Stimulated activated naive CD8-positive, alpha-beta T cell treated with anti-CD3 and anti-CD28 coated beads, Interleukin-15, Interleukin-2, amounts not matched to agents 100 U/mL and 50 U/mL, for 24 hours (primary cell): ENCODE results near the gene EXOC4.

Source experiments
- ATAC-seq: fragments of 150-1000 bp; cut with Tn5 transposase; one replicate; pipeline ENCODE4 v1.10.0; 2021
- DNase-seq: peaks from one replicate; pipeline ENCODE4 v3.0.0; 2021

Gene EXOC4

GRCh38 chr7:133712544-133712943, 459.7 kb downstream of the EXOC4 start:
- DNase-seq = no peak
- no peak for ATAC-seq

- DNase-seq (no peak), ATAC-seq (no peak)
These were observed 461.8 kb downstream of the EXOC4 start for GRCh38 chr7:133714654-133715053.

GRCh38 chr7:133718131-133718530, 465.3 kb downstream of the EXOC4 start:
- DNase-seq (no peak), ATAC-seq (no peak)

- DNase-seq = no peak
- ATAC-seq = no peak
These were observed 470.2 kb downstream of the EXOC4 start for GRCh38 chr7:133723044-133723443.

- ATAC-seq (no peak), DNase-seq (no peak)
These were observed 471.3 kb downstream of the EXOC4 start for GRCh38 chr7:133724148-133724547.

- no peak for DNase-seq
- no peak for ATAC-seq
These were observed 471.8 kb downstream of the EXOC4 start for GRCh38 chr7:133724694-133725093.

GRCh38 chr7:133727476-133728214, 474.8 kb downstream of the EXOC4 start:
- ATAC-seq (no peak), DNase-seq (no peak)

- DNase-seq (no peak), ATAC-seq (no peak)
These were observed 477.5 kb downstream of the EXOC4 start for GRCh38 chr7:133730360-133730759.

- DNase-seq = no peak
- ATAC-seq = no peak
These were observed 480.5 kb downstream of the EXOC4 start for GRCh38 chr7:133733401-133733800.

- ATAC-seq (no peak), DNase-seq (no peak)
These were observed 482.3 kb downstream of the EXOC4 start for GRCh38 chr7:133735222-133735621.

GRCh38 chr7:133739817-133740216, 486.9 kb downstream of the EXOC4 start:
- no peak for ATAC-seq
- DNase-seq = no peak

GRCh38 chr7:133741078-133741477, 488.2 kb downstream of the EXOC4 start:
- ATAC-seq (no peak), DNase-seq (no peak)

- DNase-seq = no peak
- ATAC-seq = no peak
These were observed 488.8 kb downstream of the EXOC4 start for GRCh38 chr7:133741703-133742102.

GRCh38 chr7:133742709-133743538, 490.0 kb downstream of the EXOC4 start:
- ATAC-seq = no peak
- no peak for DNase-seq

GRCh38 chr7:133744451-133744850, 491.6 kb downstream of the EXOC4 start:
- no peak for ATAC-seq

GRCh38 chr7:133746305-133746704, 493.4 kb downstream of the EXOC4 start:
- no peak for DNase-seq
- ATAC-seq = no peak

More at GRCh38 chr7:133744451-133744850, 491.6 kb downstream of the EXOC4 start:
- no peak for DNase-seq

GRCh38 chr7:133746847-133747246, 494.0 kb downstream of the EXOC4 start:
- DNase-seq = no peak
- no peak for ATAC-seq

GRCh38 chr7:133748443-133749407, 495.8 kb downstream of the EXOC4 start:
- DNase-seq (no peak), ATAC-seq (no peak)

GRCh38 chr7:133750287-133750686, 497.4 kb downstream of the EXOC4 start:
- ATAC-seq (no peak), DNase-seq (no peak)

GRCh38 chr7:133751079-133751478, 498.2 kb downstream of the EXOC4 start:
- no peak for ATAC-seq
- no peak for DNase-seq

GRCh38 chr7:133753513-133753912, 500.6 kb downstream of the EXOC4 start:
- ATAC-seq (no peak), DNase-seq (no peak)

GRCh38 chr7:133754708-133755107, 501.8 kb downstream of the EXOC4 start:
- ATAC-seq (no peak), DNase-seq (no peak)
